GM23338 (cell line): ENCODE measurements around the gene SNRNP27. TPM values are rescaled to one million over a fixed set of nuclear protein-coding genes. Genes with fewer than 3 reads are reported as not detected.

Experiments used
- CREB1 ChIP-seq: fragments of 250-450 bp; sonication (Bioruptor Pico); IDR thresholded peaks from 2 replicates; pipeline ENCODE4 v1.5.0; 2020; ENCODE audit warnings: low read depth, mild to moderate bottlenecking, moderate library complexity
- EZH2phosphoT487 ChIP-seq: fragments of 200-600 bp; sonication (generic); IDR thresholded peaks from one replicate; pipeline ENCODE4 v1.8.1; 2018; ENCODE audit warnings: antibody characterized with exemption; ENCODE audit not compliant: unreplicated experiment
- REST ChIP-seq: IDR thresholded peaks from one replicate; pipeline ENCODE4 v1.6.1; 2018; ENCODE audit warnings: antibody characterized with exemption; ENCODE audit not compliant: unreplicated experiment
- STAT1 ChIP-seq: IDR thresholded peaks from one replicate; pipeline ENCODE4 v1.6.1; 2016; ENCODE audit warnings: antibody characterized with exemption; ENCODE audit not compliant: unreplicated experiment
- ZNF331 ChIP-seq: fragments of 250-450 bp; sonication (Bioruptor Pico); IDR thresholded peaks from 2 replicates; pipeline ENCODE4 v1.5.0; 2020; ENCODE audit warnings: low read depth, mild to moderate bottlenecking, moderate library complexity
- polyA plus RNA-seq: library from polyadenylated mRNA; unstranded; fragments of >200 nt; fragmentation: Nextera tagmentation; extraction: Ambion mirVana; gene quantifications from 2 replicates; pipeline ENCODE4 v1.2.1, GENCODE V29; 2016
- total RNA-seq: library from RNA; depleted of rRNA; stranded (reverse); fragments of >200 nt; shearing (Covaris generic); gene quantifications from 2 replicates; pipeline ENCODE4 v1.2.3, GENCODE V29; 2014
- TF ChIP-seq, protein P1 (sequence below): fragments of 250-450 bp; sonication (Bioruptor Pico); IDR thresholded peaks from 2 replicates; pipeline ENCODE4 v1.5.0; 2020; ENCODE audit warnings: mild to moderate bottlenecking, moderate library complexity

The SNRNP27 gene
- total and polyA plus RNA-seq, 2 experiments from 2014 or later, result 54.3 to 133 TPM

DNA sequence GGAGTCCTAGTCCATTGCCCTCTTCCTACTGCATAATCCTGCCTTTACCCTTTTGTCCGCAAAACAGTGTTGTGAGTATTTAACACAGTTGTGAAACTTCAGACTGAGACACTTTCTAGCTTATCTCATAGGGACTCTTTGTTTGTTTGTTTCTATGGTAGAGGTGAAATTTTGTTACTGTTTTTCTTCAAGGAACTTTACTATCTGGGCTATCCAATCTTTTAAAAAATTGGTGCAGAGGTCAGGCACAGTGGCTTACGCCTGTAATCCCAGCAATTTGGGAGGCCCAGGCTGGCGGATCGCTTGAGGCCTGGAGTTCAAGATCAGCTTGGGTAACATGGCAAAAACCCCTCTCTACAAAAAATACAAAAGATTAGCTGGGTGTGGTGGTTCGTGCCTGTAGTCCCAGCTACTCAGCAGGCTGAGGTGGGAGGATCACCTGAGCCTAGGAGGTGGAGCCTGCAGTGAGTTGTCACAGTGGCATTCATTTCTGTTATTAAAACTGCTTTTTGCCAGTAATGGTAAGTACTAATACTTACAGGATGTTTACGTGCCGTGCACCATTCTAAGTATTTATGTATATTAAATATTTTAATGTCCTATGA is 45.5 kb upstream of the SNRNP27 start (continued):
- TF ChIP-seq, protein P1, sequence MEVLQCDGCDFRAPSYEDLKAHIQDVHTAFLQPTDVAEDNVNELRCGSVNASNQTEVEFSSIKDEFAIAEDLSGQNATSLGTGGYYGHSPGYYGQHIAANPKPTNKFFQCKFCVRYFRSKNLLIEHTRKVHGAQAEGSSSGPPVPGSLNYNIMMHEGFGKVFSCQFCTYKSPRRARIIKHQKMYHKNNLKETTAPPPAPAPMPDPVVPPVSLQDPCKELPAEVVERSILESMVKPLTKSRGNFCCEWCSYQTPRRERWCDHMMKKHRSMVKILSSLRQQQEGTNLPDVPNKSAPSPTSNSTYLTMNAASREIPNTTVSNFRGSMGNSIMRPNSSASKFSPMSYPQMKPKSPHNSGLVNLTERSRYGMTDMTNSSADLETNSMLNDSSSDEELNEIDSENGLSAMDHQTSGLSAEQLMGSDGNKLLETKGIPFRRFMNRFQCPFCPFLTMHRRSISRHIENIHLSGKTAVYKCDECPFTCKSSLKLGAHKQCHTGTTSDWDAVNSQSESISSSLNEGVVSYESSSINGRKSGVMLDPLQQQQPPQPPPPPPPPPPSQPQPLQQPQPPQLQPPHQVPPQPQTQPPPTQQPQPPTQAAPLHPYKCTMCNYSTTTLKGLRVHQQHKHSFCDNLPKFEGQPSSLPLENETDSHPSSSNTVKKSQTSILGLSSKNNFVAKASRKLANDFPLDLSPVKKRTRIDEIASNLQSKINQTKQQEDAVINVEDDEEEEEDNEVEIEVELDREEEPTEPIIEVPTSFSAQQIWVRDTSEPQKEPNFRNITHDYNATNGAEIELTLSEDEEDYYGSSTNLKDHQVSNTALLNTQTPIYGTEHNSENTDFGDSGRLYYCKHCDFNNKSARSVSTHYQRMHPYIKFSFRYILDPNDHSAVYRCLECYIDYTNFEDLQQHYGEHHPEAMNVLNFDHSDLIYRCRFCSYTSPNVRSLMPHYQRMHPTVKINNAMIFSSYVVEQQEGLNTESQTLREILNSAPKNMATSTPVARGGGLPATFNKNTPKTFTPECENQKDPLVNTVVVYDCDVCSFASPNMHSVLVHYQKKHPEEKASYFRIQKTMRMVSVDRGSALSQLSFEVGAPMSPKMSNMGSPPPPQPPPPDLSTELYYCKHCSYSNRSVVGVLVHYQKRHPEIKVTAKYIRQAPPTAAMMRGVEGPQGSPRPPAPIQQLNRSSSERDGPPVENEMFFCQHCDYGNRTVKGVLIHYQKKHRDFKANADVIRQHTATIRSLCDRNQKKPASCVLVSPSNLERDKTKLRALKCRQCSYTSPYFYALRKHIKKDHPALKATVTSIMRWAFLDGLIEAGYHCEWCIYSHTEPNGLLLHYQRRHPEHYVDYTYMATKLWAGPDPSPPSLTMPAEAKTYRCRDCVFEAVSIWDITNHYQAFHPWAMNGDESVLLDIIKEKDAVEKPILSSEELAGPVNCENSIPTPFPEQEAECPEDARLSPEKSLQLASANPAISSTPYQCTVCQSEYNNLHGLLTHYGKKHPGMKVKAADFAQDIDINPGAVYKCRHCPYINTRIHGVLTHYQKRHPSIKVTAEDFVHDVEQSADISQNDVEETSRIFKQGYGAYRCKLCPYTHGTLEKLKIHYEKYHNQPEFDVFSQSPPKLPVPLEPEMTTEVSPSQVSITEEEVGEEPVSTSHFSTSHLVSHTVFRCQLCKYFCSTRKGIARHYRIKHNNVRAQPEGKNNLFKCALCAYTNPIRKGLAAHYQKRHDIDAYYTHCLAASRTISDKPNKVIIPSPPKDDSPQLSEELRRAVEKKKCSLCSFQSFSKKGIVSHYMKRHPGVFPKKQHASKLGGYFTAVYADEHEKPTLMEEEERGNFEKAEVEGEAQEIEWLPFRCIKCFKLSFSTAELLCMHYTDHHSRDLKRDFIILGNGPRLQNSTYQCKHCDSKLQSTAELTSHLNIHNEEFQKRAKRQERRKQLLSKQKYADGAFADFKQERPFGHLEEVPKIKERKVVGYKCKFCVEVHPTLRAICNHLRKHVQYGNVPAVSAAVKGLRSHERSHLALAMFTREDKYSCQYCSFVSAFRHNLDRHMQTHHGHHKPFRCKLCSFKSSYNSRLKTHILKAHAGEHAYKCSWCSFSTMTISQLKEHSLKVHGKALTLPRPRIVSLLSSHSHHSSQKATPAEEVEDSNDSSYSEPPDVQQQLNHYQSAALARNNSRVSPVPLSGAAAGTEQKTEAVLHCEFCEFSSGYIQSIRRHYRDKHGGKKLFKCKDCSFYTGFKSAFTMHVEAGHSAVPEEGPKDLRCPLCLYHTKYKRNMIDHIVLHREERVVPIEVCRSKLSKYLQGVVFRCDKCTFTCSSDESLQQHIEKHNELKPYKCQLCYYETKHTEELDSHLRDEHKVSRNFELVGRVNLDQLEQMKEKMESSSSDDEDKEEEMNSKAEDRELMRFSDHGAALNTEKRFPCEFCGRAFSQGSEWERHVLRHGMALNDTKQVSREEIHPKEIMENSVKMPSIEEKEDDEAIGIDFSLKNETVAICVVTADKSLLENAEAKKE (CRISPR knock-in tag), result no peak
- TF ChIP-seq EZH2phosphoT487 (no peak), CREB1 (CRISPR knock-in tag) (no peak), ZNF331 (no peak), REST (no peak), STAT1 (no peak)
